ENCODE results near the gene SH3PXD2A. TPM values are rescaled to one million over a fixed set of nuclear protein-coding genes. Genes with fewer than 3 reads are reported as not detected.

SH3PXD2A gene
- total RNA-seq, 1 donor: 29.0 TPM

DNA sequence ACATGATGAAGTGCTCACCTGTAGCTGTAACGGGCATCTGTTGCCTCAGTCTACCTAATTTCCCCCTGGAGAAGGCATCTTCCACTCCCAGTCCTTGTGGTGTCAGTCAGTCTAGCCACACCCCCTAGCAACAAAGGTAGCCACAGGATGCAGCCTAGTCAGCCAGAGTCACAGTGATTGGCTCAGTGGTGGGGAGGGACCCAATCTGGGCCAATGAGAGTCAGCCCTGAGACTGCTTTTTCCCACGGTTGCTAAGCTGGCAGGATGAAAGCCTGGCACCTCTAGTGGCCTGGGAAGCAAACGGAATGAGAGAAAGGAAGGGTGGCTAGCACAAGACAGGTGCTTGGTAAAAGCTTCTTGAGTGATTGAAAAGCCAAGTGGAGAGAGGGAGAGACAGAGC lies 118.6 kb downstream of the SH3PXD2A start:
- Histone ChIP-seq H3K9me3 (ENCODE audit: low read depth, low read length) (no peaks in the 10 kb centered on the region), H2AFZ (ENCODE audit: low read length) (no peak overlapping the region), H3K4me3 (ENCODE audit: insufficient read depth, low read length) (no peak overlapping the region), H3K4me1 (ENCODE audit: insufficient read depth, low read length) (peaks cover 23% of the 10 kb centered on the region), H3K27me3 (ENCODE audit: insufficient read depth, low read length) (no peaks in the 10 kb centered on the region), H3K36me3 (ENCODE audit: insufficient read depth, low read length) (no peaks in the 10 kb centered on the region), H3K4me2 (ENCODE audit: insufficient read depth, low read length) (no peak overlapping the region), H3K27ac (ENCODE audit: low read depth, low read length) (no peak overlapping the region), H4K20me1 (ENCODE audit: insufficient read depth, low read length) (peaks cover 8% of the 10 kb centered on the region), H3K79me2 (ENCODE audit: insufficient read depth, low read length) (no peaks in the 10 kb centered on the region)
- TF ChIP-seq, protein P1, sequence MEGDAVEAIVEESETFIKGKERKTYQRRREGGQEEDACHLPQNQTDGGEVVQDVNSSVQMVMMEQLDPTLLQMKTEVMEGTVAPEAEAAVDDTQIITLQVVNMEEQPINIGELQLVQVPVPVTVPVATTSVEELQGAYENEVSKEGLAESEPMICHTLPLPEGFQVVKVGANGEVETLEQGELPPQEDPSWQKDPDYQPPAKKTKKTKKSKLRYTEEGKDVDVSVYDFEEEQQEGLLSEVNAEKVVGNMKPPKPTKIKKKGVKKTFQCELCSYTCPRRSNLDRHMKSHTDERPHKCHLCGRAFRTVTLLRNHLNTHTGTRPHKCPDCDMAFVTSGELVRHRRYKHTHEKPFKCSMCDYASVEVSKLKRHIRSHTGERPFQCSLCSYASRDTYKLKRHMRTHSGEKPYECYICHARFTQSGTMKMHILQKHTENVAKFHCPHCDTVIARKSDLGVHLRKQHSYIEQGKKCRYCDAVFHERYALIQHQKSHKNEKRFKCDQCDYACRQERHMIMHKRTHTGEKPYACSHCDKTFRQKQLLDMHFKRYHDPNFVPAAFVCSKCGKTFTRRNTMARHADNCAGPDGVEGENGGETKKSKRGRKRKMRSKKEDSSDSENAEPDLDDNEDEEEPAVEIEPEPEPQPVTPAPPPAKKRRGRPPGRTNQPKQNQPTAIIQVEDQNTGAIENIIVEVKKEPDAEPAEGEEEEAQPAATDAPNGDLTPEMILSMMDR (IDR thresholded peaks at IDR 0.05; ENCODE audit: extremely low read depth, low read depth, low read length): peak; percentile 13
- DNase-seq (ENCODE audit: insufficient read length, low spot score, missing footprints): no peak

DNA sequence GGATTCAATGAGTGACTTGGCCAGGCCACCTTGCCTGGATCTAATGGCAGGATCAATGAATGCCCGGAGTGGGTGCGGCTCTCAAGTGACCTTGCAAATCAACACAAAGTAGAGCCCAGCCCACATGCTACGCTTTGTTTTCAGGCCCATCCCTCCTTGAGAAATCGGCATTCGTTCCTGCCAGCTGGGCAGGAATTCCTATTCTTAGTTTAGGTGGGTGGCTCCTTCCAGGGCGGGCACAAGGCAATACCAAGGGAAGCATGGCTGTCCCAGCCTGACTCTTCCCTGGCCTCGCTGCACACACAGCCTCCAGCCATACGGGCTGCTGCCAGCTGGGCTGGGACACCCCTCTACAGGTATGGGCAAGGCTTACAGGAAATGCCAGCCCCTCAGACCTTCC lies 119.3 kb downstream of the SH3PXD2A start:
- no peaks in the 10 kb centered on the region for H3K9me3 ChIP-seq (ENCODE audit: low read depth, low read length)
- H3K4me3 ChIP-seq (ENCODE audit: insufficient read depth, low read length): no peak overlapping the region
- H3K79me2 ChIP-seq (ENCODE audit: insufficient read depth, low read length): no peaks in the 10 kb centered on the region
- H3K27ac ChIP-seq (ENCODE audit: low read depth, low read length): no peak overlapping the region
- H3K4me2 ChIP-seq (ENCODE audit: insufficient read depth, low read length): no peak overlapping the region
- H3K27me3 ChIP-seq (ENCODE audit: insufficient read depth, low read length): no peaks in the 10 kb centered on the region
- H3K36me3 ChIP-seq (ENCODE audit: insufficient read depth, low read length): no peaks in the 10 kb centered on the region
- peaks cover 23% of the 10 kb centered on the region for H3K4me1 ChIP-seq (ENCODE audit: insufficient read depth, low read length)
- TF ChIP-seq, protein P1 (IDR thresholded peaks at IDR 0.05; ENCODE audit: extremely low read depth, low read depth, low read length): no peak
- H4K20me1 ChIP-seq (ENCODE audit: insufficient read depth, low read length): peaks cover 8% of the 10 kb centered on the region
- no peak overlapping the region for H2AFZ ChIP-seq (ENCODE audit: low read length)
- peak; percentile 25 for DNase-seq (ENCODE audit: insufficient read length, low spot score, missing footprints)

DNA sequence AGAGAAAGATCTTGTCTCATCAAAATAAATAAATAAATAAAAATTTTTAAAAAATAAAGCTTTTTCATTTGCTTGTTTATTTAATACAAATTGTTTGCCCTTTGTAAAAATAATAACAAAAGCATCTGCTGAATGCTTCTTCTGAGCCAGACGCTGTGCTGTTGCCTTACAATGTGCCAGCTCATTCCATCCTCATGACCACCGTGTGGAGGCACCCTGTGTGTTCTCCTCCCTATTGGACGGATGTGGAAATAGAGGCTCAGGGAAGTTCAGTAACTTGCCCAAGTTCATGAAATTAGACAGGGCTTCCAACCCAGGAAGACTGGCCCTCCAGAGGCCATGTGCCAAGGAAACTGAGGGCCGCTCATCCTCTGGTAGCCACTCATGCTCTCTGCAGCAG lies 120.6 kb downstream of the SH3PXD2A start:
- no peaks in the 10 kb centered on the region for H3K79me2 ChIP-seq (ENCODE audit: insufficient read depth, low read length)
- TF ChIP-seq, protein P1 (IDR thresholded peaks at IDR 0.05; ENCODE audit: extremely low read depth, low read depth, low read length): no peak
- H3K4me2 ChIP-seq (ENCODE audit: insufficient read depth, low read length): no peak overlapping the region
- H3K9me3 ChIP-seq (ENCODE audit: low read depth, low read length): no peaks in the 10 kb centered on the region
- no peak overlapping the region for H3K27ac ChIP-seq (ENCODE audit: low read depth, low read length)
- no peak overlapping the region for H3K4me3 ChIP-seq (ENCODE audit: insufficient read depth, low read length)
- peaks cover 8% of the 10 kb centered on the region for H4K20me1 ChIP-seq (ENCODE audit: insufficient read depth, low read length)
- DNase-seq (ENCODE audit: insufficient read length, low spot score, missing footprints): peak; percentile 32
- H2AFZ ChIP-seq (ENCODE audit: low read length): no peak overlapping the region
- no peaks in the 10 kb centered on the region for H3K27me3 ChIP-seq (ENCODE audit: insufficient read depth, low read length)
- peaks cover 17% of the 10 kb centered on the region for H3K4me1 ChIP-seq (ENCODE audit: insufficient read depth, low read length)
- no peaks in the 10 kb centered on the region for H3K36me3 ChIP-seq (ENCODE audit: insufficient read depth, low read length)

DNA sequence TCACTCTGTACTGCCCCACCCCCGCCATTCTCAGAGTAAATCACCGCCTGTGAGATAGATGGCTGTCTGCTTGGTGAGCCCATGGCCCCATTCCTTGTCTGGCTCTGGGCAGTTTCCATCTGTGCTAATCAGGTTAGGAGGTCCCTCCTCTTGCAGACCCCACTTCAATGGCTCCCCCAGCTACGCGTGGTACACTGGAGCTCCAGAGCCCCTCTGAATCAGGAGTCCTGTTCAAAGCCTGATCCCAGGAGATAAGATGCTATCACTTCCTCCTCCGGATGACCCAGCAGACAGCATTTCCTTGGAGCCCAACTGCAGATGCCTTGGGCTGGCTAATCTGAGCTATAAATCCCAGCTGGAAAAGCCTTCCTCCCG lies 122.3 kb downstream of the SH3PXD2A start:
- TF ChIP-seq, protein P1 (IDR thresholded peaks at IDR 0.05; ENCODE audit: extremely low read depth, low read depth, low read length): no peak
- peak; percentile 25 for DNase-seq (ENCODE audit: insufficient read length, low spot score, missing footprints)
- Histone ChIP-seq H3K79me2 (ENCODE audit: insufficient read depth, low read length) (no peaks in the 10 kb centered on the region), H3K4me1 (ENCODE audit: insufficient read depth, low read length) (no peaks in the 10 kb centered on the region), H3K4me3 (ENCODE audit: insufficient read depth, low read length) (no peak overlapping the region), H3K4me2 (ENCODE audit: insufficient read depth, low read length) (no peak overlapping the region), H3K36me3 (ENCODE audit: insufficient read depth, low read length) (no peaks in the 10 kb centered on the region), H3K27me3 (ENCODE audit: insufficient read depth, low read length) (no peaks in the 10 kb centered on the region), H3K27ac (ENCODE audit: low read depth, low read length) (no peak overlapping the region), H2AFZ (ENCODE audit: low read length) (no peak overlapping the region), H4K20me1 (ENCODE audit: insufficient read depth, low read length) (peaks cover 2% of the 10 kb centered on the region), H3K9me3 (ENCODE audit: low read depth, low read length) (no peaks in the 10 kb centered on the region)
